Mesendoderm (in vitro differentiated cells): ENCODE results near the gene CALN1.

ENCODE experiments used
- DNase-seq: peaks from one replicate; pipeline ENCODE4 v3.0.0; 2013
- H2AK5ac ChIP-seq: 2 replicates; pipeline ENCODE4 v1.6.1; 2013; ENCODE audit warnings: low read length, inconsistent platforms
- H2BK120ac ChIP-seq: 2 replicates; pipeline ENCODE4 v1.6.1; 2013; ENCODE audit warnings: low read depth, mild to moderate bottlenecking, low read length, moderate library complexity, mixed read lengths
- H2BK15ac ChIP-seq: replicated peaks from 2 replicates; pipeline ENCODE4 v1.6.1; 2013; ENCODE audit warnings: low read depth, mild to moderate bottlenecking, moderate library complexity
- H2BK5ac ChIP-seq: 2 replicates; pipeline ENCODE4 v1.6.1; 2013; ENCODE audit warnings: low read length, inconsistent platforms
- H3K18ac ChIP-seq: 2 replicates; pipeline ENCODE4 v1.6.1; 2013; ENCODE audit warnings: mild to moderate bottlenecking, low read length, mixed read lengths
- H3K23ac ChIP-seq: one replicate; pipeline ENCODE4 v1.6.1; 2013; ENCODE audit warnings: low read length
- H3K27ac ChIP-seq: 2 replicates; pipeline ENCODE4 v1.5.1; 2013; ENCODE audit warnings: low read depth, mild to moderate bottlenecking, inconsistent platforms, low read length, moderate library complexity
- H3K27me3 ChIP-seq: 2 replicates; pipeline ENCODE4 v1.6.1; 2013; ENCODE audit warnings: low read length, control low read depth, mild to moderate bottlenecking, inconsistent platforms; ENCODE audit not compliant: insufficient read depth, poor library complexity
- H3K36me3 ChIP-seq: 2 replicates; pipeline ENCODE4 v1.6.1; 2013; ENCODE audit warnings: low read length, inconsistent platforms; ENCODE audit not compliant: control insufficient read depth, insufficient read depth
- H3K4ac ChIP-seq: one replicate; pipeline ENCODE4 v1.6.1; 2013; ENCODE audit warnings: low read depth, mild to moderate bottlenecking, low read length, moderate library complexity
- H3K4me1 ChIP-seq: 2 replicates; pipeline ENCODE4 v1.6.1; 2013; ENCODE audit warnings: low read depth, low read length, inconsistent platforms; ENCODE audit not compliant: control insufficient read depth
- H3K4me2 ChIP-seq: 2 replicates; pipeline ENCODE4 v1.6.1; 2013; ENCODE audit warnings: low read length
- H3K4me3 ChIP-seq: 2 replicates; pipeline ENCODE4 v1.5.1; 2013; ENCODE audit warnings: mild to moderate bottlenecking, low read length
- H3K56ac ChIP-seq: one replicate; pipeline ENCODE4 v1.6.1; 2013; ENCODE audit warnings: low read length
- H3K79me1 ChIP-seq: 2 replicates; pipeline ENCODE4 v1.6.1; 2013; ENCODE audit warnings: low read length, inconsistent platforms
- H3K79me2 ChIP-seq: 2 replicates; pipeline ENCODE4 v1.6.1; 2013; ENCODE audit warnings: mild to moderate bottlenecking, low read length; ENCODE audit not compliant: control insufficient read depth, insufficient read depth
- H3K9ac ChIP-seq: 2 replicates; pipeline ENCODE4 v1.6.1; 2013; ENCODE audit warnings: low read length, inconsistent platforms
- H4K5ac ChIP-seq: one replicate; pipeline ENCODE4 v1.6.1; 2013; ENCODE audit warnings: low read length
- H4K8ac ChIP-seq: one replicate; pipeline ENCODE4 v1.6.1; 2013; ENCODE audit warnings: low read depth, mild to moderate bottlenecking, control low read depth, low read length, moderate library complexity
- WGBS: extraction: QIAGEN DNeasy Blood & Tissue Kit; methylation state at CpG from one replicate; pipeline ENCODE4 v1.1.7; 2013; ENCODE audit warnings: low lambda C conversion rate, missing lambda C conversion rate; ENCODE audit not compliant: insufficient coverage; ENCODE audit errors: extremely low coverage; 5-methylcytosine and 5-hydroxymethylcytosine counted together

The CALN1 gene

DNA sequence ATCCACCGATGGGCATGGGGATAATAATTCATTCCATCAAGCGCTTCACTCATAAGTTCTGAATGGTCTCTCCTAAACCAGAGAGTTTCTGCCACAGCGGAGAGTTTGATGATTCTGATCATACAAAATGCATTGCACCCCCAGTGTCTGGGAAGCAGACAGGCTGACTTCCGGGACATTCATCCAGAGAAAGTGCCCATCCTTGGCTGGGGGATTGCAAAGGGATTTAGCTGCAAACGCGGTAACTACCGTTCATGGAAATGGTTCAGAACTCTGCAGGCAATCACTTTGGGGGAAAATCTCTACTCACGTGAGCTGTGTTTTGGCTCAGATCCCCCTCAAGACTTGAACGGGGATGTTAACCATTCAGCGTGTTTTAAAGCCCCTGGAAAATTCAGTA, 33.4 kb upstream of the CALN1 start:
- no peaks in the 10 kb centered on the region for H3K79me2 ChIP-seq

DNA sequence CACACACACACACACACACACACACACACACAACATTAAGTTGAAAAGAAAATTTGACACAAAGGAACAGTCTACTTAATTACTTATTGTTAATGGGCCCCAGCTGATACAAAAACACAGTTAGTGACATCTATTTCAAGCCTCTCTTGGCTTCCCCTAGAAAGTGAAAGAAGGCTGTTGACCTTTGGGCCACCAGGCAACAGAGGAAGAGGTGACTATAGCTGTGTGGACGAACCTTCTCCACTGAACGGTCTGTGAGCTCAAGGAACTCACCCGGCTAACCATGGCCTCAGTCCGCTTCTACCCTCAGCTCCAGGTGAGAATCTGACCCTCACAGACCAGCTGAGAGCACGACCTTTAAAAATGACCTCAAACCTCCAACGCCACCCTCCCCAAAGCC, 32.9 kb upstream of the CALN1 start:
- no peak overlapping the region for H2BK5ac ChIP-seq
- H3K27me3 ChIP-seq: no peaks in the 10 kb centered on the region
- no peak overlapping the region for H3K27ac ChIP-seq
- no peak overlapping the region for H2BK120ac ChIP-seq
- DNase-seq: no peak
- H3K4ac ChIP-seq: no peak overlapping the region
- H3K4me3 ChIP-seq: no peak overlapping the region
- no peaks in the 10 kb centered on the region for H3K36me3 ChIP-seq
- no peak overlapping the region for H3K23ac ChIP-seq
- no peak overlapping the region for H3K4me2 ChIP-seq
- no peaks in the 10 kb centered on the region for H3K4me1 ChIP-seq
- no peak overlapping the region for H3K9ac ChIP-seq
- no peak overlapping the region for H3K56ac ChIP-seq
- no peak overlapping the region for H4K5ac ChIP-seq
- H4K8ac ChIP-seq: no peak overlapping the region
- no peak overlapping the region for H2BK15ac ChIP-seq
- WGBS: no CpG with 5 or more reads among the region's 6 CpGs
- no peak overlapping the region for H3K18ac ChIP-seq
- no peaks in the 10 kb centered on the region for H3K79me1 ChIP-seq
- no peaks in the 10 kb centered on the region for H3K79me2 ChIP-seq
- no peak overlapping the region for H2AK5ac ChIP-seq

More for the DNA sequence above, 33.4 kb upstream of the CALN1 start:
- no peak overlapping the region for H3K18ac ChIP-seq
- H3K36me3 ChIP-seq: no peaks in the 10 kb centered on the region
- no CpG with 5 or more reads among the region's 10 CpGs for WGBS
- H2AK5ac ChIP-seq: no peak overlapping the region
- H2BK120ac ChIP-seq: no peak overlapping the region
- H4K5ac ChIP-seq: no peak overlapping the region
- no peak for DNase-seq
- no peaks in the 10 kb centered on the region for H3K4me1 ChIP-seq
- no peak overlapping the region for H3K56ac ChIP-seq
- no peak overlapping the region for H3K23ac ChIP-seq
- H3K27me3 ChIP-seq: no peaks in the 10 kb centered on the region
- no peak overlapping the region for H2BK5ac ChIP-seq
- no peak overlapping the region for H2BK15ac ChIP-seq
- no peak overlapping the region for H3K4me3 ChIP-seq
- H3K4ac ChIP-seq: no peak overlapping the region
- H4K8ac ChIP-seq: no peak overlapping the region
- no peak overlapping the region for H3K4me2 ChIP-seq
- H3K79me1 ChIP-seq: no peaks in the 10 kb centered on the region
- H3K27ac ChIP-seq: no peak overlapping the region
- no peak overlapping the region for H3K9ac ChIP-seq

DNA sequence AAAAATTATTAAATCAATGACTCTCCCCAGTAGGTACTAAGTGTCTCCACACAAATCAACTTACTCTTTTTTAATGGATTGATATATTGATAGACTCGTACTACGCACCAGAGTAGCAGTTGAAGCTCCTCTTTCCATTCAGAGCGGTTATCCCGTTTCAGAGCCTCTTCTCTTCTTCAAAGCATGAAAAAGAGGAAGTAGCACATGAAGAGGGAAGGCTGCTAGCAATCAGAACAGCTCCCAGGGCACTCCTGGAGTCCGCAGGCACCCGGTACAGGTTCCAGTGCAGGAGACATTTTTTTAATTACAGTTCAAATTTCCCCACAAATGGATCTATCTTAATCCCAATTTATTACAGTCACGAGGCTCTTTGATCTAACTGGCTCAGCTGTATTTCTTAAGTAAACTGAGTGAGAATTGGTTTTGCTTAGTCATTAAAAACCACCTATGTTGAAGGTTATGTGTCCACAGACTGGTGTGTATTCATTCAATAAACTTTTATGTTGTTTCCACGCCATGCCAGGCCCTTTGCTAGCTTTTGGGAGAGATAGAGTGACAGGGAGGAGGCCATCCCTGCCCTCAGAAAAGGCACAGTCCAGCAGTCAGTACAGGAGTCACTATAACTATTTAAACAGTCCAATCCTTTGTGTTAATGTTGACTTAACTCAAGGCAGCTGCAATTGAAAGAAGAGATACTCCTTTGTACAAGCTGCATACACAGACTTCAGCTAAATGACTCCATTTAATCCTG, 32.1 kb upstream of the CALN1 start:
- no peak overlapping the region for H3K18ac ChIP-seq
- H2AK5ac ChIP-seq: no peak overlapping the region
- no peak overlapping the region for H3K27ac ChIP-seq
- no CpG with 5 or more reads among the region's 8 CpGs for WGBS
- no peaks in the 10 kb centered on the region for H3K27me3 ChIP-seq
- H4K8ac ChIP-seq: no peak overlapping the region
- no peaks in the 10 kb centered on the region for H3K4me1 ChIP-seq
- DNase-seq: no peak
- H3K36me3 ChIP-seq: no peaks in the 10 kb centered on the region
- no peaks in the 10 kb centered on the region for H3K79me1 ChIP-seq
- H3K56ac ChIP-seq: no peak overlapping the region
- H3K79me2 ChIP-seq: no peaks in the 10 kb centered on the region
- no peak overlapping the region for H3K4ac ChIP-seq
- no peak overlapping the region for H2BK15ac ChIP-seq
- no peak overlapping the region for H3K9ac ChIP-seq
- H3K4me3 ChIP-seq: no peak overlapping the region
- H2BK120ac ChIP-seq: no peak overlapping the region
- no peak overlapping the region for H3K23ac ChIP-seq
- no peak overlapping the region for H4K5ac ChIP-seq
- H3K4me2 ChIP-seq: no peak overlapping the region
- H2BK5ac ChIP-seq: no peak overlapping the region

DNA sequence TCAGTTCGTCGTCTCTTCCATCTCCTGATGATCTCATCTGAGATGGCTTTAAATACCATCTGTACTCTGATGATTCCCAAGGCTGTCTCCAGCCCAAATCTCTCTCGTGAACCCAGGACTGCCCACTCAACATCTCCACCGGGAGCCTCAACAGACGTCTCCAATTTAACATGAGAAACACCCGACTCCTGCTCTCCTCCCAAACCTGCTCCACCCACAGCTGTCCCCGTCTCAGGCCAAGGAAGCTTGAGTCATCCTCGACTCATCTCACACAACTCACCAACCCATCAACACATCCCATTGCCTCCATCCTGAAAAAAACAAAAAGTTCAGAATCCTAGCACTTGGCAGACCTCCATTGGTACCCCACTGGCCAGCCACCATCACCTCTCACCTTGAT, 29.7 kb upstream of the CALN1 start:
- Histone ChIP-seq H3K79me2 (no peaks in the 10 kb centered on the region), H3K9ac (no peak overlapping the region), H3K36me3 (no peaks in the 10 kb centered on the region), H3K23ac (no peak overlapping the region), H2BK5ac (no peak overlapping the region), H3K56ac (no peak overlapping the region), H4K8ac (no peak overlapping the region), H3K27ac (no peak overlapping the region), H3K4ac (no peak overlapping the region), H3K18ac (no peak overlapping the region), H2BK15ac (no peak overlapping the region), H2BK120ac (no peak overlapping the region), H2AK5ac (no peak overlapping the region), H3K27me3 (no peaks in the 10 kb centered on the region), H3K4me3 (no peak overlapping the region), H3K79me1 (no peaks in the 10 kb centered on the region), H3K4me1 (no peaks in the 10 kb centered on the region), H3K4me2 (no peak overlapping the region), H4K5ac (no peak overlapping the region)
- WGBS: no CpG with 5 or more reads among the region's 8 CpGs
- DNase-seq: peak; percentile 35

GRCh38 chr7:72438491-72438890, 26.4 kb upstream of the CALN1 start:
- Histone ChIP-seq H3K4ac (no peak overlapping the region), H4K5ac (no peak overlapping the region), H3K79me2 (no peaks in the 10 kb centered on the region), H3K18ac (no peak overlapping the region), H3K79me1 (no peaks in the 10 kb centered on the region), H3K27me3 (no peaks in the 10 kb centered on the region), H3K56ac (no peak overlapping the region), H4K8ac (no peak overlapping the region), H2AK5ac (no peak overlapping the region), H3K4me1 (no peaks in the 10 kb centered on the region), H2BK5ac (no peak overlapping the region), H3K4me2 (no peak overlapping the region), H2BK15ac (no peak overlapping the region), H3K27ac (no peak overlapping the region), H3K23ac (no peak overlapping the region), H2BK120ac (no peak overlapping the region), H3K36me3 (no peaks in the 10 kb centered on the region), H3K9ac (no peak overlapping the region), H3K4me3 (no peak overlapping the region)
- no peak for DNase-seq
- no CpG with 5 or more reads among the region's 7 CpGs for WGBS

DNA sequence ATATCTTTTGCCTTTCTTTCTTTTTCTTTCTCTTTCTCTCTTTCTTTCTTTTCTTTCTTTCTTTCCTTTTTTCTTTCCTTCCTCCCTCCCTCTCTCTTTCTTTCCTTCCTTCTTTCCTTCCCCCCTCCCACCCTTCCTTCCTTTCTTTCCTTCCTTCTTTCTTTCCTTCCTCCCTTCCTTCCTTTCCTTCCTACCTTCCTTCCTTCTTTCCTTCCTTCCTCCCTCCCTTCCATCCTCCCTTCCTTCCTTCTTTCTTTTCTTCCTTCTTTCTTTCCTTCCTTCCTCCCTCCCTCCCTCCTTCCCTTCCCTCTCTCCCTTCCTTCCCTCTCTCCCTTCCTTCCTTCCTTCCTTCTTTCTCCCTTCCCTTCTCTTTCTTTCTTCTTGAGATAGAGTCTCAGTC, 25.5 kb upstream of the CALN1 start:
- Histone ChIP-seq H3K23ac (no peak overlapping the region), H3K79me1 (no peaks in the 10 kb centered on the region), H3K4me2 (no peak overlapping the region), H3K4me3 (no peak overlapping the region), H3K36me3 (no peaks in the 10 kb centered on the region), H3K56ac (no peak overlapping the region), H3K4ac (no peak overlapping the region), H2BK15ac (no peak overlapping the region), H3K27me3 (no peaks in the 10 kb centered on the region), H4K8ac (no peak overlapping the region), H3K4me1 (no peaks in the 10 kb centered on the region), H3K79me2 (no peaks in the 10 kb centered on the region), H2BK5ac (no peak overlapping the region), H3K27ac (no peak overlapping the region), H2AK5ac (no peak overlapping the region), H4K5ac (no peak overlapping the region), H3K9ac (no peak overlapping the region), H3K18ac (no peak overlapping the region), H2BK120ac (no peak overlapping the region)
- no peak for DNase-seq
